SU-DHL-6 (cell line): ENCODE data around the gene NQO2.

Experiments used
- CTCF ChIP-seq: fragments of 200-600 bp; sonication (generic); IDR thresholded peaks from one replicate; pipeline ENCODE4 v1.5.1; 2017; ENCODE audit warnings: antibody characterized with exemption, mild to moderate bottlenecking, low read length, moderate library complexity; ENCODE audit not compliant: insufficient read depth, poor library complexity, severe bottlenecking
- EZH2phosphoT487 ChIP-seq: fragments of 200-600 bp; sonication (generic), shearing (Covaris generic); conservative IDR thresholded peaks from 2 replicates; pipeline ENCODE4 v1.6.1; 2018; ENCODE audit warnings: mild to moderate bottlenecking, antibody characterized with exemption, low read length, moderate library complexity, mixed read lengths

- TF ChIP-seq CTCF: no peak
- no peak for TF ChIP-seq EZH2phosphoT487
Observed at GRCh38 chr6:2976060-2976459, 23.6 kb upstream of the NQO2 start.
